Neural progenitor cell (in vitro differentiated cells): ENCODE data around the gene ARHGAP8. TPM values are rescaled to one million over a fixed set of nuclear protein-coding genes. Genes with fewer than 3 reads are reported as not detected.

Experiments
- DNase-seq: peaks from one replicate; pipeline ENCODE4 v3.0.0-alpha.2; 2016; ENCODE audit warnings: low spot score
- H2AFZ ChIP-seq: fragments of 200-600 bp; sonication (generic); replicated peaks from 2 replicates; pipeline ENCODE4 v1.6.1; 2016; ENCODE audit warnings: antibody characterized with exemption
- H3F3A ChIP-seq: fragments of 200-600 bp; sonication (generic); 2 replicates; pipeline ENCODE4 v1.6.1; 2016; ENCODE audit warnings: antibody characterized with exemption, low read depth
- H3K27ac ChIP-seq: fragments of 200-600 bp; sonication (generic); 2 replicates; pipeline ENCODE4 v1.5.1; 2016; ENCODE audit warnings: mild to moderate bottlenecking
- H3K27me3 ChIP-seq: fragments of 200-600 bp; sonication (generic); 2 replicates; pipeline ENCODE4 v1.6.1; 2016; ENCODE audit warnings: mild to moderate bottlenecking, moderate library complexity
- H3K36me3 ChIP-seq: fragments of 200-600 bp; sonication (generic); 2 replicates; pipeline ENCODE4 v1.5.1; 2016
- H3K4me1 ChIP-seq: fragments of 200-600 bp; sonication (generic); 2 replicates; pipeline ENCODE4 v1.6.1; 2016; ENCODE audit warnings: mixed run types
- H3K4me2 ChIP-seq: fragments of 200-600 bp; sonication (generic); 2 replicates; pipeline ENCODE4 v1.6.1; 2016
- H3K4me3 ChIP-seq: fragments of 200-600 bp; sonication (generic); 2 replicates; pipeline ENCODE4 v1.5.1; 2016
- H3K79me2 ChIP-seq: fragments of 200-600 bp; sonication (generic); 2 replicates; pipeline ENCODE4 v1.6.1; 2016; ENCODE audit warnings: low read depth
- H3K9ac ChIP-seq: fragments of 200-600 bp; sonication (generic); 2 replicates; pipeline ENCODE4 v1.6.1; 2016
- H3K9me3 ChIP-seq: fragments of 200-600 bp; sonication (generic); 2 replicates; pipeline ENCODE4 v1.5.1; 2016; ENCODE audit warnings: low read depth
- H4K20me1 ChIP-seq: fragments of 200-600 bp; sonication (generic); 2 replicates; pipeline ENCODE4 v1.6.1; 2016; ENCODE audit warnings: low read depth
- H3K27ac Mint-ChIP-seq: 3 replicates; pipeline ENCODE4 v1.8.0; 2021; ENCODE audit warnings: mixed read lengths
- H3K27me3 Mint-ChIP-seq: 2 replicates; pipeline ENCODE4 v1.8.0; 2022; ENCODE audit warnings: low read depth, mild to moderate bottlenecking, inconsistent platforms, moderate library complexity, mixed read lengths; ENCODE audit not compliant: insufficient read depth
- H3K36me3 Mint-ChIP-seq: 3 replicates; pipeline ENCODE4 v1.8.0; 2021; ENCODE audit warnings: mixed read lengths
- H3K4me1 Mint-ChIP-seq: 3 replicates; pipeline ENCODE4 v1.8.0; 2021; ENCODE audit warnings: mixed read lengths
- H3K4me3 Mint-ChIP-seq: 3 replicates; pipeline ENCODE4 v1.8.0; 2021; ENCODE audit warnings: mild to moderate bottlenecking, moderate library complexity, mixed read lengths
- H3K9me3 Mint-ChIP-seq: 3 replicates; pipeline ENCODE4 v1.8.0; 2020; ENCODE audit warnings: mixed read lengths
- CTCF ChIP-seq: fragments of 200-600 bp; sonication (generic); IDR thresholded peaks from 2 replicates; pipeline ENCODE4 v1.5.1; 2017; ENCODE audit warnings: antibody characterized with exemption, mild to moderate bottlenecking
- EZH2 ChIP-seq: fragments of 200-600 bp; sonication (generic); IDR thresholded peaks from 2 replicates; pipeline ENCODE4 v1.6.1; 2017; ENCODE audit warnings: antibody characterized with exemption, mild to moderate bottlenecking, moderate library complexity
- EZH2phosphoT487 ChIP-seq: fragments of 200-600 bp; sonication (generic); IDR thresholded peaks from 2 replicates; pipeline ENCODE4 v1.6.1; 2017; ENCODE audit warnings: antibody characterized with exemption
- total RNA-seq: library from RNA; depleted of rRNA; stranded (reverse); fragments of >200 nt; gene quantifications from 2 replicates; pipeline ENCODE4 v1.2.3, GENCODE V29; 2015; ENCODE audit warnings: low replicate concordance

ARHGAP8 gene
- total RNA-seq, 1 donor from 2014 or later: 3.0 TPM

- Histone ChIP-seq H4K20me1 (peaks cover 3% of the 10 kb centered on the region), H3K27ac (no peak overlapping the region), H3K79me2 (no peaks in the 10 kb centered on the region), H3K9me3 (no peaks in the 10 kb centered on the region), H3K4me1 (no peaks in the 10 kb centered on the region), H3K36me3 (no peaks in the 10 kb centered on the region), H3K27me3 (no peaks in the 10 kb centered on the region), H3K4me3 (no peak overlapping the region), H3F3A (peaks cover 15% of the 10 kb centered on the region), H3K9ac (no peak overlapping the region), H3K4me2 (no peak overlapping the region), H2AFZ (no peak overlapping the region)
- no peak for DNase-seq
- Mint-ChIP-seq H3K27me3 (peaks cover 5% of the 10 kb centered on the region), H3K4me3 (no peak overlapping the region), H3K27ac (no peak overlapping the region), H3K36me3 (no peaks in the 10 kb centered on the region), H3K4me1 (peaks cover 15% of the 10 kb centered on the region), H3K9me3 (no peaks in the 10 kb centered on the region)
- no peak for TF ChIP-seq EZH2phosphoT487
- no peak for TF ChIP-seq EZH2
- TF ChIP-seq CTCF: no peak
These were observed 18.8 kb upstream of the ARHGAP8 start for GRCh38 chr22:44733426-44734106.

GRCh38 chr22:44734278-44734677 lies 18.1 kb upstream of the ARHGAP8 start:
- Histone ChIP-seq H3K9ac (no peak overlapping the region), H3K9me3 (no peaks in the 10 kb centered on the region), H3F3A (peaks cover 15% of the 10 kb centered on the region), H3K4me1 (no peaks in the 10 kb centered on the region), H3K27me3 (no peaks in the 10 kb centered on the region), H3K4me2 (no peak overlapping the region), H4K20me1 (peaks cover 3% of the 10 kb centered on the region), H3K27ac (no peak overlapping the region), H3K79me2 (no peaks in the 10 kb centered on the region), H2AFZ (no peak overlapping the region), H3K4me3 (no peak overlapping the region), H3K36me3 (no peaks in the 10 kb centered on the region)
- Mint-ChIP-seq H3K27ac (no peak overlapping the region), H3K27me3 (peaks cover 5% of the 10 kb centered on the region), H3K9me3 (no peaks in the 10 kb centered on the region), H3K36me3 (no peaks in the 10 kb centered on the region), H3K4me3 (no peak overlapping the region), H3K4me1 (peaks cover 13% of the 10 kb centered on the region)
- DNase-seq: no peak
- no peak for TF ChIP-seq EZH2phosphoT487

GRCh38 chr22:44734801-44735517 lies 17.4 kb upstream of the ARHGAP8 start:
- H3K4me1 Mint-ChIP-seq: peaks cover 13% of the 10 kb centered on the region

More at GRCh38 chr22:44734801-44735517, 17.4 kb upstream of the ARHGAP8 start:
- H3K4me3 ChIP-seq: no peak overlapping the region
- H3K27ac Mint-ChIP-seq: no peak overlapping the region
- H3K9me3 Mint-ChIP-seq: no peaks in the 10 kb centered on the region
- H3K4me3 Mint-ChIP-seq: no peak overlapping the region
- no peak overlapping the region for H3K27ac ChIP-seq
- peaks cover 5% of the 10 kb centered on the region for H3K27me3 Mint-ChIP-seq
- H3K27me3 ChIP-seq: no peaks in the 10 kb centered on the region
- TF ChIP-seq CTCF (no peak), EZH2 (no peak), EZH2phosphoT487 (no peak)
- peaks cover 3% of the 10 kb centered on the region for H4K20me1 ChIP-seq
- no peaks in the 10 kb centered on the region for H3K36me3 Mint-ChIP-seq
- H3K36me3 ChIP-seq: no peaks in the 10 kb centered on the region
- peak; percentile 30 for DNase-seq
- no peaks in the 10 kb centered on the region for H3K4me1 ChIP-seq
- peaks cover 15% of the 10 kb centered on the region for H3F3A ChIP-seq
- H3K9ac ChIP-seq: no peak overlapping the region
- no peak overlapping the region for H2AFZ ChIP-seq
- no peaks in the 10 kb centered on the region for H3K79me2 ChIP-seq
- H3K4me2 ChIP-seq: no peak overlapping the region
- H3K9me3 ChIP-seq: no peaks in the 10 kb centered on the region
